HG03103 (cell line): ENCODE measurements around the gene CCDC12.
A peak's percentile ranks its signal among the peaks of the same experiment; 100 is the strongest.
"Not testable (repeated sequence)": the region's sequence is repeated elsewhere in the genome, so short reads cannot be mapped to it uniquely, and the experiment has no call there.

Experiments
- ATAC-seq: cut with Tn5 transposase; IDR thresholded peaks from one replicate; pipeline ENCODE4 v1.9.1; 2021; ENCODE audit warnings: low read depth; ENCODE audit not compliant: unreplicated experiment

Gene CCDC12

GRCh38 chr3:46927718-46928073 is 48.8 kb downstream of the CCDC12 start:
- ATAC-seq, result no peak

- ATAC-seq, result peak; percentile 47
Measured at GRCh38 chr3:46926871-46927717, 49.5 kb downstream of the CCDC12 start.

GRCh38 chr3:46926447-46926846 is 50.1 kb downstream of the CCDC12 start:
- ATAC-seq, result no peak

GRCh38 chr3:46926039-46926438 is 50.5 kb downstream of the CCDC12 start:
- ATAC-seq, result no peak

GRCh38 chr3:46925585-46925934 is 51.0 kb downstream of the CCDC12 start:
- ATAC-seq, result no peak

- no peak for ATAC-seq
Measured at GRCh38 chr3:46924921-46925584, 51.5 kb downstream of the CCDC12 start.

- no peak for ATAC-seq
Measured at GRCh38 chr3:46923559-46924350, 52.8 kb downstream of the CCDC12 start.

GRCh38 chr3:46922871-46923558 is 53.5 kb downstream of the CCDC12 start:
- ATAC-seq, result no peak

GRCh38 chr3:46922426-46922825 is 54.1 kb downstream of the CCDC12 start:
- no peak for ATAC-seq

- no peak for ATAC-seq
Measured at GRCh38 chr3:46921871-46922271, 54.7 kb downstream of the CCDC12 start.

- no peak for ATAC-seq
Measured at GRCh38 chr3:46921041-46921440, 55.5 kb downstream of the CCDC12 start.

- no peak for ATAC-seq
Measured at GRCh38 chr3:46918634-46919033, 57.9 kb downstream of the CCDC12 start.

- no peak for ATAC-seq
Measured at GRCh38 chr3:46918202-46918601, 58.3 kb downstream of the CCDC12 start.

GRCh38 chr3:46917257-46917656 is 59.3 kb downstream of the CCDC12 start:
- ATAC-seq, result no peak

GRCh38 chr3:46916799-46917198 is 59.7 kb downstream of the CCDC12 start:
- ATAC-seq, result no peak

- no peak for ATAC-seq
Measured at GRCh38 chr3:46916278-46916677, 60.3 kb downstream of the CCDC12 start.

GRCh38 chr3:46915297-46915822 is 61.2 kb downstream of the CCDC12 start:
- ATAC-seq, result no peak

- no peak for ATAC-seq
Measured at GRCh38 chr3:46914849-46915248, 61.7 kb downstream of the CCDC12 start.

- no peak for ATAC-seq
Measured at GRCh38 chr3:46913644-46914043, 62.9 kb downstream of the CCDC12 start.

- no peak for ATAC-seq
Measured at GRCh38 chr3:46912986-46913385, 63.6 kb downstream of the CCDC12 start.

- not testable (repeated sequence) for ATAC-seq
Measured at GRCh38 chr3:46910914-46911313, 65.6 kb downstream of the CCDC12 start.
